Measurements from ENCODE around the gene NINJ2.

Gene NINJ2

DNA sequence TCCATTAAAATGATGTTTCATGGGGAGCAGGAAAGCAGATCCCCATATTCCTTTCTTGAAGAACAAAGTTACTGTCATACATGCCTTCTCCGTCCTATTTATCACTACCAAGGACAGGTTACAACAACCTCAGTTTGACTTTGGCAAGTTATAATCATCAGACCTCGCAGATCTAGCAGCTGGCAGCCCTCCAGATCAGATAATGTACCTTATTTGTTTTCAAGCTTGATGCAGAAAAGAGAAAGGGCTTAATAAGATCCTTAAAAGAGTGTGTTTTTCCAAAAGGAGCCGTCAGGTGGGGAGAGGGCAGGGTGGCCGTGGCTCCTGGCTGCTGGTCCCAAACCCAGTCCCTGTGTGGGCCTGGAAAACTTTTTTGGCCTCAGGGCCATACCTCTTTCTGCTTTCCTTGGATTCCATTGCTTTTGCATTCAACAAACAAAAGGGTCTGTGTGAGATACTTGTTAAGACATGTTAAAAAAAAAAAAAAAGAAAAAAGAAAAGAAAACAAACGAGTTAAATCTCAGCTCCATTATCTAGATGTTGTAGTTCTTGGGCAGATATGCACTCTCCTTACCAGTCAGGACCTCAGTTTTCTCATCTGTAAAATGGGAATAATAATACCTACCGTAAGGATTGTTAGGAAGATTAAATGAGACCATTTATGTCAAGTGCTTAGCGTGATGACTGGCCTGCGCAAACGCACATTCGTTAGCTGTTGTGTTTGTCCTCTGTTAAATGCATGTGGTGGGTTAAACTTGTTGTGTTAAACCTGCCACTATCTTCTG lies 138.9 kb downstream of the NINJ2 start:
- DNase-seq, result no peak

DNA sequence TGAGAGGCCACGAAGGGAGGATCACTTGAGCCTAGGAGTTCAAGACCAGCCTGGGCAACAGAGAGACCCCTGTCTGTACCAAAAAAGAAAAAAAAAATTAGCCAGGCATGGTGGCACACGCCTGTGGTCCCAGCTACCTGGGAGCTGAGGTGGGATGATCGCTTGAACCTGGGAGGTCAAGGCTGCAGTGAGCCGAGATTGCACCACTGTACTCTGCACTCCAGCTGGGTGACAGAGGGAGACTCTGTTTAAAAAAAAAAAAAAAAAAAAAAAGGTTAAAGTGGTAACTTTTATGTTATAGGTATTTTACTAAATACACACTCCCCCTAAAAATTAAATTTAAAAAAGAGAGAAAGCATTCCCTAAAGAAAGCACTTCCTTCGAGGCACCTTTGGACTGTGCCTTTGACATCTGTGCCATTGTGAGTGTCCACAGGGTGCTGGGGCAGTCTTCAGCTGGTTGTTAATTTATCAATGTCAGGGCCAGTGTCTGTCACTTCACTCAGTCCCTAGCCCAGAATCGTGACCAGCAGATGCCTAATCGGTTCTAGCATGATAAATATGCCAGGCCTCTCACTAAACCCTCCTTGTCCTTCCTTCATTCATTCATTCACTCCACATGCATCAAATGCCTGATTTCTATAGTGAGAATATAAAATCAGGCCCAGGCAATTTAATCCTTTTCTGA lies 140.4 kb downstream of the NINJ2 start:
- no peak for DNase-seq

DNA sequence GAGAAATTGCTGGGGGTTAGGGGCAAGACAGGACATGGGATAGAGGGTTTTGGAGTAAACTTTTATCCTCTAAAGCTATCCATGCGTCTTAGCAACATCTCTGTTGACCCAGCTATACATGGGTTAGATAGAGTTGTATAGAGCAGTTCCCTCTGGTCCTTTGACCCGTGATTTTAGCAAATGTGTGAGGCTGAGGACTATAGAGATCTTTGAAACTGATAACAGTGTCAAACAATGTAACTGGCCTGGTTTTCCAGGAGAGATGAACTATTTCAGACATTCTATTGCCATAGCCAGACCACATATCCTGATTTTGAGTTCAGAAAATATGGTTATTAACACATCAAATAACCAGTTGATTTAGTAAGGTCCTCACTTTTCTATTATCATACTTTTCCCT lies 143.1 kb downstream of the NINJ2 start:
- no peak for DNase-seq

DNA sequence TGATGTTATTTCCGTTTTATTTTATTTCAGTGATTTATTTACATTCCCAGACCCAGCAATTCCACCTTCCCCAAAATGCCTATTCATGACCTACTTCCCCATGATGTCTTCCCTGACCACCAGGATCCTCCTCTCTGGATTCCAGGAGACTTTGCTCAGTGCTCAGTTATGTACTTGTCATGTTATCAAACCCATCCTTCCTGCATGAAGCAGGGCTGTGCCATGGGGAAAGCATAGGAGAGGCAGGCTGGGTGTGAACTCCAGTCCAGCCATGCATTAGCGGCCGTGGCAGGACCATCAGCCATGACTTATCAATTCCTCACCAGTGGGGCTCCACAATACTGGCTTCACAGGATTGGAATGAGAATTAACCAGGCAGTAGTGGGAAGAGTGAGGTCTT lies 145.7 kb downstream of the NINJ2 start:
- no peak for DNase-seq

Measured in NCI-H187 (cell line).